HepG2 (cell line): ENCODE data around the gene BOLA3. TPM values are rescaled to one million over a fixed set of nuclear protein-coding genes. Genes with fewer than 3 reads are reported as not detected.

Experiments used
- ATAC-seq: fragments of 200-7000 bp; cut with Tn5 transposase; 3 replicates; pipeline ENCODE4 v1.9.1; 2020; ENCODE audit warnings: mild to moderate bottlenecking, moderate library complexity
- BruUV-seq: library from RNA; stranded (reverse); fragments of 400-500 nt; replicated peaks from 2 replicates; lab custom pipeline; 2021; lab: Mats Ljungman, UMichigan
- CTCF ChIA-PET: fragments of 300-600 bp; formaldehyde crosslinking; extraction: SDS; loops from one replicate; lab custom pipeline; 2021; ENCODE audit warnings: low total read pairs, inconsistent platforms, low intra/inter-chr PET ratio; lab: Yijun Ruan, JAX
- POLR2A ChIA-PET: fragments of 350-600 bp; sonication (Branson Sonifier 250); formaldehyde crosslinking; loops from one replicate; lab custom pipeline; 2020; ENCODE audit warnings: antibody characterized with exemption, inconsistent platforms; lab: Yijun Ruan, JAX
- DNase-seq: peaks from one replicate; pipeline ENCODE4 v3.0.0-alpha.2; 2015; ENCODE audit warnings: low spot score
- FAIRE-seq: peaks from 3 replicates; lab custom pipeline; 2011; peaks lifted over from hg19 to GRCh38; lab: Jason Lieb, UNC
- H2AFZ ChIP-seq: one replicate; pipeline ENCODE4 v1.6.1; 2011; ENCODE audit warnings: low read length, inconsistent platforms
- H3K27ac ChIP-seq: fragments of 300-600 bp; 3 replicates; pipeline ENCODE4 v1.8.0; 2011; ENCODE audit warnings: mixed run types, mild to moderate bottlenecking, mixed read lengths, low read length, inconsistent platforms; ENCODE audit not compliant: insufficient read depth; ENCODE audit errors: extremely low read length
- H3K27me3 ChIP-seq, 2 experiments: fragments of 200-600 bp in 1 of 2; 2 replicates in 1 of 2; 3 replicates in 1 of 2; pipeline versions ENCODE4 v1.6.0 to v1.8.0; 2011; ENCODE audit warnings: low read length in 2 of 2, mild to moderate bottlenecking in 2 of 2, moderate library complexity in 2 of 2, inconsistent platforms in 1 of 2; ENCODE audit not compliant: insufficient read depth in 2 of 2, control insufficient read depth in 1 of 2
- H3K36me3 ChIP-seq, 2 experiments: fragments of 200-600 bp in 1 of 2; replicated peaks in 1 of 2; 2 replicates in 1 of 2; 3 replicates in 1 of 2; pipeline versions ENCODE4 v1.5.1 to v1.8.0; 2011; ENCODE audit warnings: low read length in 2 of 2, inconsistent platforms in 1 of 2; ENCODE audit not compliant: insufficient read depth in 2 of 2, control insufficient read depth in 1 of 2
- H3K4me1 ChIP-seq: 2 replicates; pipeline ENCODE4 v1.5.1; 2012; ENCODE audit warnings: low read length, inconsistent platforms; ENCODE audit not compliant: insufficient read depth
- H3K4me2 ChIP-seq: 2 replicates; pipeline ENCODE4 v1.6.0; 2011; ENCODE audit warnings: low read depth, low read length, inconsistent platforms
- H3K4me3 ChIP-seq, 3 experiments: fragments of 200-600 bp in 1 of 3; sonication (generic), shearing (Covaris generic) in 1 of 3; replicated peaks in 1 of 3; 2 replicates each; pipeline ENCODE4 v1.5.1; 2011 to 2016; ENCODE audit warnings: low read length in 3 of 3, inconsistent platforms in 2 of 3, low read depth in 2 of 3, mild to moderate bottlenecking in 2 of 3, control low read depth in 1 of 3, mixed read lengths in 1 of 3; ENCODE audit not compliant: insufficient read depth in 1 of 3
- H3K79me2 ChIP-seq: one replicate; pipeline ENCODE4 v1.6.1; 2011; ENCODE audit warnings: low read length, inconsistent platforms; ENCODE audit not compliant: insufficient read depth
- H3K9ac ChIP-seq: 2 replicates; pipeline ENCODE4 v1.6.0; 2011; ENCODE audit warnings: mild to moderate bottlenecking, low read depth, low read length, inconsistent platforms; ENCODE audit not compliant: insufficient read depth
- H3K9me3 ChIP-seq: 2 replicates; pipeline ENCODE4 v1.5.1; 2012; ENCODE audit warnings: mild to moderate bottlenecking, low read length
- H4K20me1 ChIP-seq: 2 replicates; pipeline ENCODE4 v1.6.0; 2011; ENCODE audit warnings: inconsistent platforms, mild to moderate bottlenecking, low read length, moderate library complexity; ENCODE audit not compliant: insufficient read depth
- ASH2L ChIP-seq: fragments of 300-600, 200-600 bp; sonication (generic); IDR thresholded peaks from 2 replicates; pipeline ENCODE4 v1.7.0; 2017; ENCODE audit warnings: low read depth, mild to moderate bottlenecking, moderate library complexity, mixed read lengths, low read length; ENCODE audit not compliant: insufficient read length
- BRCA1 ChIP-seq: sonication (generic); formaldehyde crosslinking; IDR thresholded peaks from 2 replicates; pipeline ENCODE4 v1.4.0; 2020; ENCODE audit warnings: missing genetic modification reagents
- ERF ChIP-seq: IDR thresholded peaks from 2 replicates; pipeline ENCODE4 v1.6.1; 2018; ENCODE audit warnings: missing biosample characterization, missing genetic modification reagents
- FOXP4 ChIP-seq: sonication (generic); formaldehyde crosslinking; IDR thresholded peaks from 2 replicates; pipeline ENCODE4 v1.4.0; 2020; ENCODE audit warnings: missing genetic modification reagents
- MAZ ChIP-seq, 2 experiments: sonication (generic) in 1 of 2; formaldehyde crosslinking in 1 of 2; IDR thresholded peaks; 2 replicates each; pipeline versions ENCODE4 v1.5.0 to v1.6.1; 2012 to 2020; ENCODE audit warnings: low read depth in 2 of 2, mild to moderate bottlenecking in 2 of 2, borderline replicate concordance in 1 of 2, improper control_type of control experiment in 1 of 2, low read length in 1 of 2, missing genetic modification reagents in 1 of 2, moderate library complexity in 1 of 2
- POLR2AphosphoS2 ChIP-seq: IDR thresholded peaks from 2 replicates; pipeline ENCODE4 v1.6.1; 2011; ENCODE audit warnings: low read depth, low read length, improper control_type of control experiment
- ZBTB25 ChIP-seq: IDR thresholded peaks from 2 replicates; pipeline ENCODE4 v1.6.1; 2018; ENCODE audit warnings: missing genetic modification reagents
- ZGPAT ChIP-seq: IDR thresholded peaks from 2 replicates; pipeline ENCODE4 v1.6.1; 2016; ENCODE audit warnings: mild to moderate bottlenecking
- ZMYM4 ChIP-seq: sonication (generic); formaldehyde crosslinking; IDR thresholded peaks from 2 replicates; pipeline ENCODE4 v1.8.1; 2023; ENCODE audit warnings: mild to moderate bottlenecking, missing genetic modification reagents
- ZNF138 ChIP-seq: sonication (generic); formaldehyde crosslinking; IDR thresholded peaks from 2 replicates; pipeline ENCODE4 v1.5.0; 2020; ENCODE audit warnings: mild to moderate bottlenecking, low read depth, missing genetic modification reagents
- ZNF274 ChIP-seq: sonication (generic); formaldehyde crosslinking; IDR thresholded peaks from 2 replicates; pipeline ENCODE4 v1.5.1; 2020; ENCODE audit warnings: mild to moderate bottlenecking, missing genetic modification reagents
- ZNF616 ChIP-seq: sonication (generic); formaldehyde crosslinking; IDR thresholded peaks from 2 replicates; pipeline ENCODE4 v1.5.0; 2020; ENCODE audit warnings: low read depth, mild to moderate bottlenecking, missing genetic modification reagents
- ZNF775 ChIP-seq: sonication (generic); formaldehyde crosslinking; IDR thresholded peaks from 2 replicates; pipeline ENCODE4 v1.4.0; 2020; ENCODE audit warnings: missing genetic modification reagents, mild to moderate bottlenecking, moderate library complexity, borderline replicate concordance
- ZSCAN20 ChIP-seq: sonication (generic); formaldehyde crosslinking; IDR thresholded peaks from 2 replicates; pipeline ENCODE4 v1.4.0; 2020; ENCODE audit warnings: missing genetic modification reagents, mild to moderate bottlenecking, borderline replicate concordance
- ZSCAN29 ChIP-seq: sonication (generic); formaldehyde crosslinking; conservative IDR thresholded peaks from 2 replicates; pipeline ENCODE4 v1.4.0; 2020; ENCODE audit warnings: mild to moderate bottlenecking, missing genetic modification reagents
- WGBS: methylation state at CpG from one replicate; pipeline ENCODE4 v1.1.6; 2017; ENCODE audit warnings: low lambda C conversion rate; 5-methylcytosine and 5-hydroxymethylcytosine counted together
- in situ Hi-C: cut with HindIII; loops from 2 replicates; pipeline ENCODE4 v1.10.0; 2017; ENCODE audit warnings: low pct_unique_long_range_greater_than_20kb; ENCODE audit not compliant: extremely low pct_ligation_motif_present
- intact Hi-C: fragments of 100-400 bp; cut with micrococcal nuclease; formaldehyde crosslinking; loops from one replicate; pipeline ENCODE4 v1.10.0; 2022; ENCODE audit not compliant: unreplicated experiment
- polyA plus RNA-seq, 8 experiments: library from polyadenylated mRNA; depleted of rRNA in 3 of 8; stranded (reverse) in 7 of 8; unstranded in 1 of 8; fragments of >200 nt; fragmentation: Illumina TruSeq in 4 of 8; extraction: Trizol in 4 of 8; gene quantifications; 2 replicates each; pipeline versions ENCODE4 v1.2.1 to v1.2.3, GENCODE V29; 2011 to 2016; ENCODE audit warnings: low read depth in 4 of 8, missing spikeins in 1 of 8, mixed read lengths in 1 of 8; ENCODE audit not compliant: insufficient read depth in 1 of 8
- total RNA-seq, 5 experiments: library from RNA; depleted of rRNA; stranded (reverse); fragments of >200 nt; fragmentation: Illumina TruSeq; extraction: Trizol; gene quantifications; 2 replicates each; pipeline ENCODE4 v1.2.3, GENCODE V29; 2016; ENCODE audit warnings: low read depth in 1 of 5

BOLA3 gene
- total and polyA plus RNA-seq, 2 of the 13 experiments (the other 11 are each of a cell fraction or from before 2014, with no cell fraction given) = 89.7 to 170 TPM

GRCh38 chr2:74155830-74156229 lies 8.1 kb upstream of the BOLA3 start:
- in situ Hi-C loops (no loop called here), intact Hi-C loops (no loop called here)
- H3K79me2 ChIP-seq = no peaks in the 10 kb centered on the region
- ATAC-seq = no peak
- BruUV-seq = no TSS peak
- ChIA-PET CTCF (no interaction called here), POLR2A (no interaction called here)
- no peaks in the 10 kb centered on the region for H4K20me1 ChIP-seq
- H3K4me3 ChIP-seq = no peak overlapping the region
- FAIRE-seq = no peak
- no peak overlapping the region for H3K9ac ChIP-seq
- H3K4me2 ChIP-seq = no peak overlapping the region
- H2AFZ ChIP-seq = no peak overlapping the region
- no peak overlapping the region for H3K27ac ChIP-seq
- no peaks in the 10 kb centered on the region for H3K4me1 ChIP-seq
- peaks cover 16 to 66% of the 10 kb centered on the region in 2 experiments for H3K36me3 ChIP-seq
- H3K9me3 ChIP-seq = no peaks in the 10 kb centered on the region
- DNase-seq = no peak
- H3K27me3 ChIP-seq = no peaks in the 10 kb centered on the region
- WGBS = 96% methylated on average over 3 of the region's 3 CpGs
- no peak for TF ChIP-seq ZBTB25 (CRISPR knock-in tag)
- no peak for TF ChIP-seq POLR2AphosphoS2
- no peak for TF ChIP-seq FOXP4 (CRISPR knock-in tag)
- no peak for TF ChIP-seq MAZ (IDR thresholded peaks at IDR 0.05; ENCODE audit: borderline replicate concordance, low read depth, low read length)
- no peak for TF ChIP-seq MAZ (CRISPR knock-in tag; IDR thresholded peaks at IDR 0.05; ENCODE audit: low read depth)
- no peak for TF ChIP-seq BRCA1 (CRISPR knock-in tag)
- no peak for TF ChIP-seq ZNF775 (CRISPR knock-in tag)
- no peak for TF ChIP-seq ZGPAT (CRISPR knock-in tag)
- no peak for TF ChIP-seq ZSCAN20 (CRISPR knock-in tag)
- TF ChIP-seq ZNF274 (CRISPR knock-in tag) = no peak
- TF ChIP-seq ZNF138 (CRISPR knock-in tag) = no peak
- no peak for TF ChIP-seq ERF
- no peak for TF ChIP-seq ZMYM4 (CRISPR knock-in tag)
- no peak for TF ChIP-seq ZSCAN29 (CRISPR knock-in tag)
- TF ChIP-seq ASH2L = no peak
- no peak for TF ChIP-seq ZNF616 (CRISPR knock-in tag)
